GM12878 (cell line): ENCODE data around the gene TTC32.

Source experiments
- ETV6 ChIP-seq, 2 experiments: fragments of 450-650 bp in 1 of 2; IDR thresholded peaks in 1 of 2; conservative IDR thresholded peaks in 1 of 2; 2 replicates each; pipeline ENCODE4 v1.6.1; 2014; ENCODE audit warnings: antibody characterized with exemption in 1 of 2, borderline replicate concordance in 1 of 2, low read depth in 1 of 2, mild to moderate bottlenecking in 1 of 2, moderate library complexity in 1 of 2
- POLR2A ChIP-seq: IDR thresholded peaks from 2 replicates; pipeline ENCODE4 v1.6.1; 2011; ENCODE audit warnings: low read depth, mild to moderate bottlenecking, low read length
- STAT1 ChIP-seq: fragments of 450-650 bp; conservative IDR thresholded peaks from 2 replicates; pipeline ENCODE4 v1.6.1; 2014; ENCODE audit warnings: antibody characterized with exemption, mild to moderate bottlenecking
- TF ChIP-seq, protein P1 (sequence below), 3 experiments: IDR thresholded peaks in 2 of 3; conservative IDR thresholded peaks in 1 of 3; 2 replicates each; pipeline ENCODE4 v1.5.1; 2011; ENCODE audit warnings: low read depth in 3 of 3, low read length in 3 of 3, mild to moderate bottlenecking in 3 of 3, control low read depth in 2 of 3, moderate library complexity in 2 of 3, inconsistent platforms in 1 of 3, mixed read lengths in 1 of 3; ENCODE audit not compliant: control insufficient read depth in 2 of 3, insufficient read depth in 1 of 3; ENCODE audit errors: extremely low read depth in 1 of 3

- TF ChIP-seq, protein P1, sequence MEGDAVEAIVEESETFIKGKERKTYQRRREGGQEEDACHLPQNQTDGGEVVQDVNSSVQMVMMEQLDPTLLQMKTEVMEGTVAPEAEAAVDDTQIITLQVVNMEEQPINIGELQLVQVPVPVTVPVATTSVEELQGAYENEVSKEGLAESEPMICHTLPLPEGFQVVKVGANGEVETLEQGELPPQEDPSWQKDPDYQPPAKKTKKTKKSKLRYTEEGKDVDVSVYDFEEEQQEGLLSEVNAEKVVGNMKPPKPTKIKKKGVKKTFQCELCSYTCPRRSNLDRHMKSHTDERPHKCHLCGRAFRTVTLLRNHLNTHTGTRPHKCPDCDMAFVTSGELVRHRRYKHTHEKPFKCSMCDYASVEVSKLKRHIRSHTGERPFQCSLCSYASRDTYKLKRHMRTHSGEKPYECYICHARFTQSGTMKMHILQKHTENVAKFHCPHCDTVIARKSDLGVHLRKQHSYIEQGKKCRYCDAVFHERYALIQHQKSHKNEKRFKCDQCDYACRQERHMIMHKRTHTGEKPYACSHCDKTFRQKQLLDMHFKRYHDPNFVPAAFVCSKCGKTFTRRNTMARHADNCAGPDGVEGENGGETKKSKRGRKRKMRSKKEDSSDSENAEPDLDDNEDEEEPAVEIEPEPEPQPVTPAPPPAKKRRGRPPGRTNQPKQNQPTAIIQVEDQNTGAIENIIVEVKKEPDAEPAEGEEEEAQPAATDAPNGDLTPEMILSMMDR (IDR thresholded peaks at IDR 0.05 in 2 of 3, conservative IDR thresholded peaks at IDR 0.05 in 1 of 3; ENCODE audit: control insufficient read depth in 2 of 3, extremely low read depth in 1 of 3, insufficient read depth in 1 of 3, low read depth in 3 of 3, low read length in 3 of 3): no peak
- no peak for TF ChIP-seq ETV6 (conservative IDR thresholded peaks at IDR 0.05 in 1 of 2, IDR thresholded peaks at IDR 0.05 in 1 of 2; ENCODE audit: borderline replicate concordance in 1 of 2, low read depth in 1 of 2)
- no peak for TF ChIP-seq POLR2A
- no peak for TF ChIP-seq STAT1
Measured at GRCh38 chr2:19855542-19856431, 46.0 kb downstream of the TTC32 start.
